Endothelial cell of umbilical vein (primary cell): ENCODE data around the gene FMN1. TPM values are rescaled to one million over a fixed set of nuclear protein-coding genes. Genes with fewer than 3 reads are reported as not detected.

Source experiments
- BruUV-seq: library from RNA; stranded (reverse); fragments of 400-500 nt; replicated peaks from 2 replicates; lab custom pipeline; 2021; lab: Mats Ljungman, UMichigan
- CTCF ChIA-PET: fragments of 300-600, 350-600 bp; sonication (Branson Sonifier 250); formaldehyde crosslinking; loops from one replicate; lab custom pipeline; 2021; ENCODE audit warnings: antibody characterized with exemption, inconsistent platforms; lab: Charles Lee
- POLR2A ChIA-PET: fragments of 300-600, 350-600 bp; sonication (Branson Sonifier 250); formaldehyde crosslinking; loops from one replicate; lab custom pipeline; 2021; ENCODE audit warnings: antibody characterized with exemption, inconsistent platforms; lab: Charles Lee
- DNase-seq: peaks from one replicate; pipeline ENCODE4 v3.0.0-alpha.2; 2011; ENCODE audit warnings: low read depth, low spot score
- FAIRE-seq: peaks from 2 replicates; lab custom pipeline; 2011; peaks lifted over from hg19 to GRCh38; lab: Jason Lieb, UNC
- H2AFZ ChIP-seq: 2 replicates; pipeline ENCODE4 v1.6.0; 2012; ENCODE audit warnings: low read depth, low read length, control low read depth, inconsistent platforms
- H3K27ac ChIP-seq: 2 replicates; pipeline ENCODE4 v1.5.1; 2011; ENCODE audit warnings: low read depth, mild to moderate bottlenecking, control low read depth, low read length, moderate library complexity; ENCODE audit not compliant: insufficient read depth
- H3K27me3 ChIP-seq, 2 experiments: 2 replicates each; pipeline versions ENCODE4 v1.6.0 to v1.6.1; 2011; ENCODE audit warnings: low read length in 2 of 2, mixed read lengths in 1 of 2; ENCODE audit not compliant: control insufficient read depth in 2 of 2, insufficient read depth in 2 of 2
- H3K36me3 ChIP-seq, 2 experiments: 2 replicates in 1 of 2; 3 replicates in 1 of 2; pipeline ENCODE4 v1.5.1; 2011; ENCODE audit warnings: low read length in 2 of 2, mild to moderate bottlenecking in 1 of 2, moderate library complexity in 1 of 2; ENCODE audit not compliant: control insufficient read depth in 2 of 2, insufficient read depth in 2 of 2; ENCODE audit errors: extremely low read depth in 1 of 2
- H3K4me1 ChIP-seq: 3 replicates; pipeline ENCODE4 v1.5.1; 2011; ENCODE audit warnings: mild to moderate bottlenecking, low read length; ENCODE audit not compliant: control insufficient read depth, insufficient read depth; ENCODE audit errors: extremely low read depth
- H3K4me2 ChIP-seq: 2 replicates; pipeline ENCODE4 v1.6.1; 2011; ENCODE audit warnings: low read length, control low read depth, mixed read lengths; ENCODE audit not compliant: insufficient read depth
- H3K4me3 ChIP-seq, 3 experiments: fragments of 200-600 bp in 1 of 3; sonication (generic), shearing (Covaris generic) in 1 of 3; replicated peaks in 1 of 3; 2 replicates each; pipeline ENCODE4 v1.5.1; 2011 to 2016; ENCODE audit warnings: control low read depth in 3 of 3, low read length in 3 of 3, mild to moderate bottlenecking in 2 of 3, inconsistent platforms in 1 of 3, low read depth in 1 of 3, moderate library complexity in 1 of 3; ENCODE audit not compliant: insufficient read depth in 1 of 3
- H3K79me2 ChIP-seq: 2 replicates; pipeline ENCODE4 v1.6.0; 2012; ENCODE audit warnings: low read length, inconsistent platforms; ENCODE audit not compliant: control insufficient read depth, insufficient read depth
- H3K9ac ChIP-seq: replicated peaks from 2 replicates; pipeline ENCODE3; 2011; ENCODE audit warnings: low read length, control low read depth; ENCODE audit not compliant: insufficient read depth; ENCODE audit errors: extremely low read depth
- H3K9me1 ChIP-seq: replicated peaks from 3 replicates; pipeline ENCODE4 v1.6.0; 2011; ENCODE audit warnings: mild to moderate bottlenecking, low read length; ENCODE audit not compliant: control insufficient read depth, insufficient read depth; ENCODE audit errors: extremely low read depth
- H3K9me3 ChIP-seq: replicated peaks from 2 replicates; pipeline ENCODE4 v1.5.1; 2012; ENCODE audit warnings: low read length, inconsistent platforms; ENCODE audit not compliant: control insufficient read depth, insufficient read depth
- H4K20me1 ChIP-seq: replicated peaks from 2 replicates; pipeline ENCODE3; 2011; ENCODE audit warnings: mild to moderate bottlenecking, low read length; ENCODE audit not compliant: control insufficient read depth, insufficient read depth; ENCODE audit errors: extremely low read depth
- EZH2 ChIP-seq: IDR thresholded peaks from 2 replicates; pipeline ENCODE4 v1.6.1; 2012; ENCODE audit warnings: borderline replicate concordance, low read depth, mild to moderate bottlenecking, moderate library complexity, low read length, inconsistent platforms; ENCODE audit not compliant: severe bottlenecking
- FOS ChIP-seq: IDR thresholded peaks from 2 replicates; pipeline ENCODE4 v1.6.1; 2011; ENCODE audit warnings: mild to moderate bottlenecking, low read length, moderate library complexity, borderline replicate concordance; ENCODE audit not compliant: insufficient read depth
- GATA2 ChIP-seq: IDR thresholded peaks from 2 replicates; pipeline ENCODE4 v1.7.0; 2011; ENCODE audit warnings: low read depth, mild to moderate bottlenecking, moderate library complexity, mixed read lengths, low read length; ENCODE audit not compliant: insufficient read length, insufficient read depth
- JUN ChIP-seq: IDR thresholded peaks from 2 replicates; pipeline ENCODE4 v1.6.1; 2011; ENCODE audit warnings: borderline replicate concordance, low read depth; ENCODE audit not compliant: insufficient read length, insufficient read depth
- MAX ChIP-seq: IDR thresholded peaks from 2 replicates; pipeline ENCODE4 v1.6.1; 2011; ENCODE audit not compliant: insufficient read depth, insufficient read length
- MYC ChIP-seq: IDR thresholded peaks from one replicate; pipeline ENCODE4 v1.6.1; 2011; ENCODE audit warnings: mild to moderate bottlenecking, low read depth, low read length
- POLR2A ChIP-seq: IDR thresholded peaks from 2 replicates; pipeline ENCODE4 v1.6.1; 2012; ENCODE audit warnings: low read depth, mild to moderate bottlenecking, control low read depth, low read length
- POLR2AphosphoS5 ChIP-seq: IDR thresholded peaks from 2 replicates; pipeline ENCODE4 v1.6.1; 2012; ENCODE audit warnings: low read depth, mild to moderate bottlenecking, control low read depth, low read length, moderate library complexity; ENCODE audit not compliant: insufficient read depth
- dilution Hi-C: fragments of 300-500 bp; cut with MboI; formaldehyde crosslinking; loops from one replicate; pipeline ENCODE4 v1.15.0; 2019; ENCODE audit warnings: low sequenced_read_pairs; ENCODE audit not compliant: extremely low pct_ligation_motif_present
- intact Hi-C: fragments of 100-400 bp; cut with micrococcal nuclease; formaldehyde crosslinking; loops from one replicate; pipeline ENCODE4 v1.10.0; 2022
- polyA plus RNA-seq, 4 experiments: library from polyadenylated mRNA; depleted of rRNA in 3 of 4; stranded (reverse) in 3 of 4; unstranded in 1 of 4; fragments of >200 nt; gene quantifications; 2 replicates each; pipeline versions ENCODE4 v1.2.1 to v1.2.3, GENCODE V29; 2011 to 2012; ENCODE audit warnings: missing spikeins in 1 of 4
- total RNA-seq: library from RNA; stranded (reverse); gene quantifications from 2 replicates; pipeline ENCODE4 v1.2.3, GENCODE V29; 2021
- TF ChIP-seq, protein P1 (sequence below), 2 donors: IDR thresholded peaks; 1 replicate in 1 of 2; 2 replicates in 1 of 2; pipeline ENCODE4 v1.5.1; 2011; ENCODE audit warnings: low read length in 2 of 2, mild to moderate bottlenecking in 2 of 2, moderate library complexity in 2 of 2, control low read depth in 1 of 2, inconsistent platforms in 1 of 2, low read depth in 1 of 2; ENCODE audit not compliant: insufficient read depth in 1 of 2; ENCODE audit errors: extremely low read depth in 1 of 2

The FMN1 gene
- total and polyA plus RNA-seq, 2 donors (not counting 3 experiments of a cell fraction or from before 2014, with no cell fraction given): 0.01 to 0.29 TPM

- Histone ChIP-seq H3K4me2 (no peak overlapping the region), H3K27me3 (no peaks in the 10 kb centered on the region), H3K79me2 (no peaks in the 10 kb centered on the region), H3K4me3 (no peak overlapping the region), H3K4me1 (no peaks in the 10 kb centered on the region), H3K27ac (no peak overlapping the region), H3K9ac (no peak overlapping the region), H3K9me1 (no peaks in the 10 kb centered on the region), H2AFZ (no peak overlapping the region), H3K36me3 (no peaks in the 10 kb centered on the region), H3K9me3 (no peaks in the 10 kb centered on the region), H4K20me1 (no peaks in the 10 kb centered on the region)
- CTCF ChIA-PET: interaction anchor here (1.6 to 3.1 kb wide), 2 partner anchors 28 to 64 kb away, joined by 6 to 9 read pairs; no protein-coding TSS in a partner anchor
- BruUV-seq: no TSS peak
- no peak for FAIRE-seq
- intact Hi-C loops: loop anchor here (2.0 kb wide), 1 partner anchor 21 kb away; no protein-coding TSS in a partner anchor
- POLR2A ChIA-PET: no interaction called here
- no peak for DNase-seq
- no peak for TF ChIP-seq MAX
- TF ChIP-seq FOS: no peak
- no peak for TF ChIP-seq EZH2
- no peak for TF ChIP-seq JUN
- TF ChIP-seq POLR2AphosphoS5: no peak
- no peak for TF ChIP-seq POLR2A
- no peak for TF ChIP-seq MYC
- TF ChIP-seq, protein P1, sequence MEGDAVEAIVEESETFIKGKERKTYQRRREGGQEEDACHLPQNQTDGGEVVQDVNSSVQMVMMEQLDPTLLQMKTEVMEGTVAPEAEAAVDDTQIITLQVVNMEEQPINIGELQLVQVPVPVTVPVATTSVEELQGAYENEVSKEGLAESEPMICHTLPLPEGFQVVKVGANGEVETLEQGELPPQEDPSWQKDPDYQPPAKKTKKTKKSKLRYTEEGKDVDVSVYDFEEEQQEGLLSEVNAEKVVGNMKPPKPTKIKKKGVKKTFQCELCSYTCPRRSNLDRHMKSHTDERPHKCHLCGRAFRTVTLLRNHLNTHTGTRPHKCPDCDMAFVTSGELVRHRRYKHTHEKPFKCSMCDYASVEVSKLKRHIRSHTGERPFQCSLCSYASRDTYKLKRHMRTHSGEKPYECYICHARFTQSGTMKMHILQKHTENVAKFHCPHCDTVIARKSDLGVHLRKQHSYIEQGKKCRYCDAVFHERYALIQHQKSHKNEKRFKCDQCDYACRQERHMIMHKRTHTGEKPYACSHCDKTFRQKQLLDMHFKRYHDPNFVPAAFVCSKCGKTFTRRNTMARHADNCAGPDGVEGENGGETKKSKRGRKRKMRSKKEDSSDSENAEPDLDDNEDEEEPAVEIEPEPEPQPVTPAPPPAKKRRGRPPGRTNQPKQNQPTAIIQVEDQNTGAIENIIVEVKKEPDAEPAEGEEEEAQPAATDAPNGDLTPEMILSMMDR (IDR thresholded peaks at IDR 0.05; ENCODE audit: extremely low read depth in 1 of 2, insufficient read depth in 1 of 2, low read depth in 1 of 2, low read length in 2 of 2): no peak
- no peak for TF ChIP-seq GATA2
- dilution Hi-C loops: no loop called here
Observed at GRCh38 chr15:32871883-32872282, 322.6 kb downstream of the FMN1 start.
